Measurements from ENCODE around the gene POLDIP2.
A peak's percentile ranks its signal among the peaks of the same experiment; 100 is the strongest.

POLDIP2 gene

GRCh38 chr17:28390563-28390962 is 33.2 kb upstream of the POLDIP2 start:
- DNase-seq (ENCODE audit: low read depth in 2 of 2) = no peak

- DNase-seq (ENCODE audit: low read depth in 2 of 2) = no peak
Measured at GRCh38 chr17:28390141-28390540, 32.8 kb upstream of the POLDIP2 start.

DNA sequence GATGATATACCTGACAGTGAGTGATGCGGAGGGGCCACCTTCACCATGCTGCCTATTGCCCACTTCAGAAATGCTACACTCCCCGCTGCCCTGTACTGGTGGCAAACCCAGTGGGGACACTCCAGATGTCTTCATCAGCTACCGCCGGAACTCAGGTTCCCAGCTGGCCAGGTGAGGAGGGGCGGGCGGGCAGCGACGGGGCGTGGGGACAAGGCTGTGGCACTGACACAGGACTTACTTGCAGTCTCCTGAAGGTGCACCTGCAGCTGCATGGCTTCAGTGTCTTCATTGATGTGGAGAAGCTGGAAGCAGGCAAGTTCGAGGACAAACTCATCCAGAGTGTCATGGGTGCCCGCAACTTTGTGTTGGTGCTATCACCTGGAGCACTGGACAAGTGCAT is 30.8 kb upstream of the POLDIP2 start:
- DNase-seq (ENCODE audit: low read depth in 2 of 2) = no peak

DNA sequence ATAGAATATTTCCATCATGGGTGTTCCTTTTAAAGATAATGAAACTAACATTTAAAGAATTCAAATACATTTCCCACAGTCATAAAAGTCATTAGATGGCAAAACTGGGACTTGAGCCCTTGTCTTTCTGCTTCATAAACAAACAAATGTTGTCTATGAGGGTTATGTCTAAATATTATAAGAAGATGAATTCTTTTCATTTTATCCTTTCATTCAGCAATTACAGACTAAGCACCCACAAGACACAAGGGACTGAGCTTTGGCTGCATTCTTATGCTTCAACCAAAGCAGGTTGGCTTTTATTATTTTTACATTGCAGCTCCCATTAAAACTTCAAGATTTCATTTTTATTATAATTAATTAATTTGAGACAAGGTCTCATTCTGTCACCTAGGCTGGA is 29.1 kb upstream of the POLDIP2 start:
- no peak for DNase-seq (ENCODE audit: low read depth in 2 of 2)

DNA sequence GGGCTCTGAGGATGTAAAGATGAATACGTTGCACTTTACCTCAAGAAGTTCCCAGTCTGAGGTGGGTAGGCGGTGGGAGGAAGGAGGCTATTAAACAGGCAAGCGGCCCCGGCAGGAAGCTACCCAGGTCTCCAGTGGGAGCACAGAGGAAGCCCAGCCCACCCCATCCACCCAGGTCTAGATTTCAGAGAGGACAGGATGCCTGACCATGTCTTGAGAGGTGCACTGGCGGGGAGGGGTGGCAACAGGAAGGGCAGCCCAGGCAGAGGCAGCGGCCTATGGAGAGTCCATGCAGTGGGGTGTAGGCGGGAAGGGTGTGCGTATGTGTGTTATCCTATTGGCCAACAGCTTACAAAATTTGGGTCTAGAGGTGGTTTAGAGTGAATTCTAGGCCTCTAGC is 28.1 kb upstream of the POLDIP2 start:
- DNase-seq (ENCODE audit: low read depth in 2 of 2) = no peak

- DNase-seq (ENCODE audit: low read depth in 2 of 2) = no peak
Measured at GRCh38 chr17:28385037-28385400, 27.7 kb upstream of the POLDIP2 start.

DNA sequence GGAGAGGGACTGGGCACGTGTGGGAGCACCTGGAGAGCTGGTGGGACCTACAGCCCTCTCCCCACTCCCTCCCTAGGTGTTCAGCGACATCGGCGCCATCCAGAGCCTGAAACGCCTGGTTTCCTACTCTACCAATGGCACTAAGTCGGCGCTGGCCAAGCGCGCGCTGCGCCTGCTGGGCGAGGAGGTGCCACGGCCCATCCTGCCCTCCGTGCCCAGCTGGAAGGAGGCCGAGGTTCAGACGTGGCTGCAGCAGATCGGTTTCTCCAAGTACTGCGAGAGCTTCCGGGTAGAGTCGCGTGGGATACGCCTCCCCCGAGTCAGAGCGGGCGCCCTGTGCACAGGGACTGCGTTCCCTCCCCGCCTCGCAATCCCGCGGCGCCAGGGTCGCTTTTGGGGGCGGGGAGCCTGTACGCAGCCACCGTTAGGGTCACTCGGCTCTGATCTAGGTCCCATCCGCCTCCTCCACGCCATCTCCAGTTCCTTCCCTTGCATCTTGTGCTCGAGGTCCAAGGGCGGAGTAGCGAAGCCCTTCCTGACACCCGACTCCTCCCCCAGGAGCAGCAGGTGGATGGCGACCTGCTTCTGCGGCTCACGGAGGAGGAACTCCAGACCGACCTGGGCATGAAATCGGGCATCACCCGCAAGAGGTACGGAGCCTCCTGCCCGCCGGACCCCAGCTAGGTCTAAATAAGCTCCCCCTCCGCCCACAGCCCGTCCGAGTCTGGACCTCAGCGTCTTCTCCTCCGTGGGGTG is 27.1 kb upstream of the POLDIP2 start:
- peak; percentile 44 to 51 for DNase-seq (ENCODE audit: low read depth in 2 of 2)

- DNase-seq (ENCODE audit: low read depth in 2 of 2) = no peak
Measured at GRCh38 chr17:28381141-28381825, 24.0 kb upstream of the POLDIP2 start.

GRCh38 chr17:28379814-28380801 is 22.8 kb upstream of the POLDIP2 start:
- no peak for DNase-seq (ENCODE audit: low read depth in 2 of 2)

DNA sequence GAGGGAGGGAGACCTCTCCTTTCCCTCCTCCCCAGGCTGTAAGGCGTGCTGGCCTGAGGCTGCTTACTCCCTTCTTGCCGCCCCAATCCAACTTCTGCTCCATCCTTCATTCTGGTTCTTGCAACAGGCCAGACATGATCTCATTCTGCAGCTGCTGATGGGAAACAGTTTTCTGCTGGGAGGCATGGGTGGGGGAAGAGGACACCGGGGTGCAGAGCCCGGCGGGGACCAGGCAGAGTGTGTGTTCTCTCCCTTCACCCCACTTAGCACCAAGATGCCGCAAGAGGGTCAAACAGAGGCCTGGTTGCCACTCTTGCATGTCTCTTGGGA is 15.6 kb upstream of the POLDIP2 start:
- no peak for DNase-seq (ENCODE audit: low read depth in 2 of 2)

DNA sequence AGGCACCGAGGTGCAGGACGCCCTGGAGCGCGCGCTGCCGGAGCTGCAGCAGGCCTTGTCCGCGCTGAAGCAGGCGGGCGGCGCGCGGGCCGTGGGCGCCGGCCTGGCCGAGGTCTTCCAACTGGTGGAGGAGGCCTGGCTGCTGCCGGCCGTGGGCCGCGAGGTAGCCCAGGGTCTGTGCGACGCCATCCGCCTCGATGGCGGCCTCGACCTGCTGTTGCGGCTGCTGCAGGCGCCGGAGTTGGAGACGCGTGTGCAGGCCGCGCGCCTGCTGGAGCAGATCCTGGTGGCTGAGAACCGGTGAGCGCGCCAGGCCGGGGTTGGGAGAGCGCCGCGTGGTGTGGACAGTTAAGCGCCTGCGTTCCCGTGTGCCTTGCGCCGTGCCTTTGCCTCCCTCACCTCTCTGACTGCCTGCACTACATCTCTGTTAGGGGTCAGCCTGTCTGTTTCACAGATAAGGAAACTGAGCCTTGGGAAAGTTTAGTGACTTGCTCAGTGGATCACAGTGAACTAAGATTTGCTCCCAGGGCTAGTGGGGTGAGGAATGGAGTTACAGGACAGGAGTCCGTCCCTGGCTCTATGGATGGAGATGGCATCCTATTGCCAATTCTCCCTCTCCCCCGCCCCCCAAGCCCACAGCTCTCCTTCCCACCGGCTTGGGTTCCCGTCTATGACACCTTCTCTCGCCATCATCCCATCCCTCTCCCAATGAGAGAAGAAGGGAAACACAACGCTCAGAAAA is 15.0 kb upstream of the POLDIP2 start:
- DNase-seq (ENCODE audit: low read depth in 2 of 2) = no peak

DNA sequence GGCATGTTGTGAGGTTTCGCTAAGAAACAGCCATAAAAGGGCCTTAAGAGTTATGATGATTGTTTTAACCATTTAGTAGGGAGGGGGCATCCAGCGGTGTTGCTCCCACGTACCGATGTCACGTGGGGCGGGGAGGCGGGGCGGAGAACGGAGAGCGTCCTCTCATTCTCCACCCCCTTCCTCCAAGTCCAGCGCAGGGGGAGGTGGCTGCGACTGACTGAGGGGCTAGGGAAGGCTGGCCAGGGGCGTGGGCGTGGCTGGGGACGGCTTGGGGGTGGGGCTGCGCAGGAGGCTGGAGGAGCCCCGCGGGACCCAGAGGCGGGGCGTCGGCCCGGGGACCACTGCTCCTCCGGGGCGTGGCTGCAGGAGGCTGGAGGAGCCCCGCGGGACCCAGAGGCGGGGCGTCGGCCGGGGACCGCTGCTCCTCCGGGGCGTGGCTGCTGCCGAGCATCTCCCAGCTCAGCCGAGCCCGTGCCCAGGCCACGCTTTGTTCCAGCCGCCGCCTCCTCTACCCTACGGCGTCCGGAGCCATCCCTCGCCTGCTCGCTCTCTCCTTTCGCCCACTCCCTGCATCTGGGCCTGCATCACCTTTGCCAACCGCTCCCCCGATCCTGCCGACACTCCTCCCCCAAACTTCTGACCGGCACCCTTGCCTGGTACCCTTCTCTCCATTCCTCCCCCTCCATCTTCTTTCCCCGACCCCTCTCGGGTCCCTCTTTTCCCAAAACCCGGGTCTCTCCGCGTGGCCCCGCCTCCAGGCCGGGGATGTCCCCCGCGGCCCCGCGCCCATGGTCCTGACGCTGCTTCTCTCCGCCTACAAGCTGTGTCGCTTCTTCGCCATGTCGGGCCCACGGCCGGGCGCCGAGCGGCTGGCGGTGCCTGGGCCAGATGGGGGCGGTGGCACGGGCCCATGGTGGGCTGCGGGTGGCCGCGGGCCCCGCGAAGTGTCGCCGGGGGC is 14.2 kb upstream of the POLDIP2 start, which contains the start of gene SARM1:
Gene SARM1 (plus strand): TSS at position 450 of the 958 bp plus-strand sequence. CDS start 339 bp downstream, at position 789.
- peak; percentile 70 to 87 for DNase-seq (ENCODE audit: low read depth in 2 of 2)

GRCh38 chr17:28370744-28371103 is 13.4 kb upstream of the POLDIP2 start:
- no peak for DNase-seq (ENCODE audit: low read depth in 2 of 2)

GRCh38 chr17:28370035-28370743 is 12.9 kb upstream of the POLDIP2 start, which contains the start of gene VTN:
TSS of gene VTN (minus strand) at chr17:28370307. CDS start at chr17:28370203, 104 bp downstream.
- no peak for DNase-seq (ENCODE audit: low read depth in 2 of 2)

GRCh38 chr17:28369684-28370034 is 12.3 kb upstream of the POLDIP2 start:
- no peak for DNase-seq (ENCODE audit: low read depth in 2 of 2)

- no peak for DNase-seq (ENCODE audit: low read depth in 2 of 2)
Measured at GRCh38 chr17:28368915-28369683, 11.8 kb upstream of the POLDIP2 start.

- no peak for DNase-seq (ENCODE audit: low read depth in 2 of 2)
Measured at GRCh38 chr17:28368306-28368831, 11.0 kb upstream of the POLDIP2 start.

DNA sequence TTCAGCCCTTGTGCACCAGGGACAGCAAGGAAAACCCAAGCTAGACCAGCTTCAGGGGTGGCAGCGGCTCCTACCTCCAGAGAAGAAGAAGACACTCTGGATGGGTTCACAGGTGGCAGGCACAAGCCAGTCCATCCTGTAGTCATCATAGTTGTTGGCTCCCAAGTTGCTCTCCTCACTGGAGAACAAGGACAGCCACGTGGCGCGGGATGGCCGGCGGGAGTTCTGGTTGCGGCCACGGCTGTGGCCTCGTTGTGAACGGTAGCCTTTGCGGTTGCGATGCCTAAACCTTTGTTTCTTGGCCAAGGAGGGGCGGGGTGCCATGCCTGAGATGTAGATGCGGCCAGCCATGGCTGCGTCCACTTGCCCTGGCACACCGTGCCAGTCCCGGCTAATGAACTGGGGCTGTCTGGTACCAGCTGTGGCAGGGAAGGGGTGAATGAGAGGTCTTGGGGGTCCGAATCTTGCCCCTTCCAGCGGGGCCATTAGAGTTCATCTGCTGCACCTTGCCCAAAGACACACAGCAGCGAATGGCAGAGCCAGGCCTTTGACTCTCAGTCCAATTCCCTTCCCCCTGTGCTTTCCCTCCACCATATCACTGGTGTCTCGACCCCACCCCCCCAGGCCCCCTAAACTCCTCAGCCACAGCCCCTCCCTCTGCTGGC is 10.4 kb upstream of the POLDIP2 start:
- DNase-seq (ENCODE audit: low read depth in 2 of 2) = no peak
